Trophoblast cell (in vitro differentiated cells and primary cell): Measurements from ENCODE around the gene ENAH.

Experiments used
- DNase-seq, 2 donors: peaks; one replicate each; pipeline ENCODE4 v3.0.0-alpha.2; 2016
- H2AFZ ChIP-seq: 2 replicates; pipeline ENCODE4 v1.6.1; 2013; ENCODE audit warnings: low read length, moderate library complexity, mild to moderate bottlenecking; ENCODE audit not compliant: insufficient read depth, poor library complexity
- H2AK5ac ChIP-seq: 2 replicates; pipeline ENCODE4 v1.6.1; 2013; ENCODE audit warnings: mild to moderate bottlenecking, low read length
- H2BK120ac ChIP-seq: 2 replicates; pipeline ENCODE4 v1.6.1; 2013; ENCODE audit warnings: low read length, mild to moderate bottlenecking, moderate library complexity; ENCODE audit not compliant: insufficient read depth, poor library complexity
- H2BK12ac ChIP-seq: 2 replicates; pipeline ENCODE4 v1.6.1; 2013; ENCODE audit warnings: mild to moderate bottlenecking, low read length, moderate library complexity
- H2BK5ac ChIP-seq: 2 replicates; pipeline ENCODE4 v1.6.1; 2013; ENCODE audit warnings: low read length, low read depth, moderate library complexity, mild to moderate bottlenecking; ENCODE audit not compliant: poor library complexity
- H3K14ac ChIP-seq: 2 replicates; pipeline ENCODE4 v1.6.1; 2013; ENCODE audit warnings: mild to moderate bottlenecking, low read length
- H3K18ac ChIP-seq: 2 replicates; pipeline ENCODE4 v1.6.1; 2013; ENCODE audit warnings: mild to moderate bottlenecking, low read length
- H3K23ac ChIP-seq: 2 replicates; pipeline ENCODE4 v1.6.1; 2013; ENCODE audit warnings: low read length
- H3K27ac ChIP-seq: 2 replicates; pipeline ENCODE4 v1.5.1; 2013; ENCODE audit warnings: low read depth, mild to moderate bottlenecking, inconsistent platforms, low read length, moderate library complexity
- H3K27me3 ChIP-seq: 2 replicates; pipeline ENCODE4 v1.6.1; 2013; ENCODE audit warnings: inconsistent platforms, mild to moderate bottlenecking, low read length, moderate library complexity; ENCODE audit not compliant: insufficient read depth
- H3K36me3 ChIP-seq, 2 experiments: 1 replicate in 1 of 2; 2 replicates in 1 of 2; pipeline ENCODE4 v1.6.1; 2013; ENCODE audit warnings: low read length in 2 of 2, mild to moderate bottlenecking in 2 of 2, moderate library complexity in 1 of 2; ENCODE audit not compliant: insufficient read depth in 2 of 2, control insufficient read depth in 1 of 2
- H3K4ac ChIP-seq: 2 replicates; pipeline ENCODE4 v1.6.1; 2013; ENCODE audit warnings: low read depth, mild to moderate bottlenecking, low read length, moderate library complexity
- H3K4me1 ChIP-seq, 2 experiments: 1 replicate in 1 of 2; 2 replicates in 1 of 2; pipeline ENCODE4 v1.6.1; 2013; ENCODE audit warnings: low read length in 2 of 2, mild to moderate bottlenecking in 2 of 2, moderate library complexity in 1 of 2; ENCODE audit not compliant: insufficient read depth in 2 of 2, control insufficient read depth in 1 of 2
- H3K4me2 ChIP-seq: 2 replicates; pipeline ENCODE4 v1.6.1; 2013; ENCODE audit warnings: inconsistent platforms, mild to moderate bottlenecking, low read length, moderate library complexity
- H3K4me3 ChIP-seq: 2 replicates; pipeline ENCODE4 v1.5.1; 2013; ENCODE audit warnings: mild to moderate bottlenecking, low read depth, low read length, inconsistent platforms
- H3K79me1 ChIP-seq: one replicate; pipeline ENCODE4 v1.6.1; 2013; ENCODE audit warnings: low read length
- H3K79me2 ChIP-seq: 2 replicates; pipeline ENCODE4 v1.6.1; 2013; ENCODE audit warnings: low read length, mild to moderate bottlenecking; ENCODE audit not compliant: control insufficient read depth, insufficient read depth, poor library complexity
- H3K9ac ChIP-seq: 2 replicates; pipeline ENCODE4 v1.6.1; 2013; ENCODE audit warnings: mild to moderate bottlenecking, low read length
- H3K9me3 ChIP-seq: 2 replicates; pipeline ENCODE4 v1.6.1; 2013; ENCODE audit warnings: low read depth, mild to moderate bottlenecking, control low read depth, inconsistent platforms, low read length; ENCODE audit not compliant: insufficient read depth
- H4K12ac ChIP-seq: 2 replicates; pipeline ENCODE4 v1.6.1; 2013; ENCODE audit warnings: low read depth, mild to moderate bottlenecking, low read length, moderate library complexity
- H4K8ac ChIP-seq: 2 replicates; pipeline ENCODE4 v1.6.1; 2013; ENCODE audit warnings: low read depth, mild to moderate bottlenecking, low read length, moderate library complexity
- H4K91ac ChIP-seq: one replicate; pipeline ENCODE4 v1.6.1; 2013; ENCODE audit warnings: low read depth, mild to moderate bottlenecking, low read length, moderate library complexity
- WGBS: extraction: QIAGEN DNeasy Blood & Tissue Kit; methylation state at CpG from one replicate; pipeline ENCODE4 v1.1.7; 2013; ENCODE audit warnings: missing lambda C conversion rate; ENCODE audit not compliant: insufficient read length, insufficient coverage; ENCODE audit errors: extremely low coverage; 5-methylcytosine and 5-hydroxymethylcytosine counted together

Gene ENAH

GRCh38 chr1:225674381-225674780 lies 21.5 kb upstream of the ENAH start:
- Histone ChIP-seq H3K9ac (no peak overlapping the region), H3K27ac (no peak overlapping the region), H2BK5ac (no peak overlapping the region), H4K91ac (no peak overlapping the region), H3K4me3 (no peak overlapping the region), H3K14ac (no peak overlapping the region), H2AK5ac (no peak overlapping the region), H3K79me1 (no peaks in the 10 kb centered on the region), H2BK12ac (no peak overlapping the region), H3K18ac (no peak overlapping the region), H4K8ac (no peak overlapping the region), H3K27me3 (no peaks in the 10 kb centered on the region), H3K4ac (no peak overlapping the region), H2BK120ac (no peak overlapping the region), H4K12ac (no peak overlapping the region), H3K23ac (no peak overlapping the region), H3K9me3 (no peaks in the 10 kb centered on the region), H2AFZ (no peak overlapping the region), H3K79me2 (no peaks in the 10 kb centered on the region), H3K4me2 (no peak overlapping the region), H3K4me1 (peaks cover 4 to 15% of the 10 kb centered on the region in 2 experiments), H3K36me3 (no peaks in the 10 kb centered on the region)
- no CpG with 5 or more reads among the region's 2 CpGs for WGBS
- no peak for DNase-seq

GRCh38 chr1:225670806-225671733 lies 18.1 kb upstream of the ENAH start:
- Histone ChIP-seq H2BK12ac (no peak overlapping the region), H3K9ac (no peak overlapping the region), H3K4me2 (no peak overlapping the region), H4K12ac (no peak overlapping the region), H3K79me2 (no peaks in the 10 kb centered on the region), H3K14ac (no peak overlapping the region), H4K8ac (no peak overlapping the region), H3K27me3 (no peaks in the 10 kb centered on the region), H3K36me3 (no peaks in the 10 kb centered on the region), H3K4ac (no peak overlapping the region), H3K18ac (no peak overlapping the region), H2BK120ac (no peak overlapping the region), H3K4me1 (peaks cover 0 to 9% of the 10 kb centered on the region in 2 experiments), H3K79me1 (no peaks in the 10 kb centered on the region), H3K9me3 (no peaks in the 10 kb centered on the region), H2AFZ (no peak overlapping the region), H2AK5ac (no peak overlapping the region), H4K91ac (no peak overlapping the region), H3K27ac (no peak overlapping the region), H3K23ac (no peak overlapping the region), H3K4me3 (no peak overlapping the region), H2BK5ac (no peak overlapping the region)
- DNase-seq: no peak
- no CpG with 5 or more reads among the region's 4 CpGs for WGBS

GRCh38 chr1:225670356-225670755 lies 17.4 kb upstream of the ENAH start:
- Histone ChIP-seq H3K27me3 (no peaks in the 10 kb centered on the region), H3K18ac (no peak overlapping the region), H2BK5ac (no peak overlapping the region), H3K36me3 (no peaks in the 10 kb centered on the region), H3K9me3 (no peaks in the 10 kb centered on the region), H3K4me3 (no peak overlapping the region), H4K12ac (no peak overlapping the region), H2AK5ac (no peak overlapping the region), H3K79me2 (no peaks in the 10 kb centered on the region), H3K4ac (no peak overlapping the region), H2BK12ac (no peak overlapping the region), H4K91ac (no peak overlapping the region), H3K27ac (no peak overlapping the region), H3K79me1 (no peaks in the 10 kb centered on the region), H2BK120ac (no peak overlapping the region), H4K8ac (no peak overlapping the region), H3K4me2 (no peak overlapping the region), H3K23ac (no peak overlapping the region), H2AFZ (no peak overlapping the region), H3K14ac (no peak overlapping the region), H3K4me1 (peaks cover 0 to 9% of the 10 kb centered on the region in 2 experiments), H3K9ac (no peak overlapping the region)
- WGBS: no CpG with 5 or more reads among the region's 7 CpGs
- DNase-seq: no peak

GRCh38 chr1:225668222-225668621 lies 15.3 kb upstream of the ENAH start:
- H2BK5ac ChIP-seq: no peak overlapping the region
- H3K36me3 ChIP-seq: no peaks in the 10 kb centered on the region
- no peak overlapping the region for H2BK120ac ChIP-seq
- no peak overlapping the region for H3K9ac ChIP-seq
- H4K12ac ChIP-seq: no peak overlapping the region
- no peak overlapping the region for H2AFZ ChIP-seq
- H3K4me1 ChIP-seq: peaks cover 0 to 9% of the 10 kb centered on the region in 2 experiments
- H3K79me2 ChIP-seq: no peaks in the 10 kb centered on the region
- H2BK12ac ChIP-seq: no peak overlapping the region
- H3K4me2 ChIP-seq: no peak overlapping the region
- no peak overlapping the region for H2AK5ac ChIP-seq
- no peak overlapping the region for H4K91ac ChIP-seq
- no peak overlapping the region for H3K23ac ChIP-seq
- H3K27ac ChIP-seq: no peak overlapping the region
- H3K9me3 ChIP-seq: no peaks in the 10 kb centered on the region
- no peak overlapping the region for H3K18ac ChIP-seq
- H3K4ac ChIP-seq: no peak overlapping the region
- H3K27me3 ChIP-seq: no peaks in the 10 kb centered on the region
- no peak for DNase-seq
- no peak overlapping the region for H3K14ac ChIP-seq
- no peak overlapping the region for H3K4me3 ChIP-seq
- no CpG with 5 or more reads among the region's 1 CpG for WGBS
- H4K8ac ChIP-seq: no peak overlapping the region
- no peaks in the 10 kb centered on the region for H3K79me1 ChIP-seq
